Activated CD4-positive, CD25-positive, alpha-beta regulatory T cell treated with anti-CD3 and anti-CD28 coated beads, Interleukin-2, amount 50 U/mL, for 24 hours (primary cell): ENCODE measurements around the gene PMPCA.
"Not testable (repeated sequence)": the region's sequence is repeated elsewhere in the genome, so short reads cannot be mapped to it uniquely, and the experiment has no call there.

Experiments
- ATAC-seq, 2 donors: fragments of 150-1000 bp; cut with Tn5 transposase; one replicate each; pipeline ENCODE4 v1.10.0; 2021; ENCODE audit warnings: mild to moderate bottlenecking in 1 of 2, moderate library complexity in 1 of 2

The PMPCA gene

DNA sequence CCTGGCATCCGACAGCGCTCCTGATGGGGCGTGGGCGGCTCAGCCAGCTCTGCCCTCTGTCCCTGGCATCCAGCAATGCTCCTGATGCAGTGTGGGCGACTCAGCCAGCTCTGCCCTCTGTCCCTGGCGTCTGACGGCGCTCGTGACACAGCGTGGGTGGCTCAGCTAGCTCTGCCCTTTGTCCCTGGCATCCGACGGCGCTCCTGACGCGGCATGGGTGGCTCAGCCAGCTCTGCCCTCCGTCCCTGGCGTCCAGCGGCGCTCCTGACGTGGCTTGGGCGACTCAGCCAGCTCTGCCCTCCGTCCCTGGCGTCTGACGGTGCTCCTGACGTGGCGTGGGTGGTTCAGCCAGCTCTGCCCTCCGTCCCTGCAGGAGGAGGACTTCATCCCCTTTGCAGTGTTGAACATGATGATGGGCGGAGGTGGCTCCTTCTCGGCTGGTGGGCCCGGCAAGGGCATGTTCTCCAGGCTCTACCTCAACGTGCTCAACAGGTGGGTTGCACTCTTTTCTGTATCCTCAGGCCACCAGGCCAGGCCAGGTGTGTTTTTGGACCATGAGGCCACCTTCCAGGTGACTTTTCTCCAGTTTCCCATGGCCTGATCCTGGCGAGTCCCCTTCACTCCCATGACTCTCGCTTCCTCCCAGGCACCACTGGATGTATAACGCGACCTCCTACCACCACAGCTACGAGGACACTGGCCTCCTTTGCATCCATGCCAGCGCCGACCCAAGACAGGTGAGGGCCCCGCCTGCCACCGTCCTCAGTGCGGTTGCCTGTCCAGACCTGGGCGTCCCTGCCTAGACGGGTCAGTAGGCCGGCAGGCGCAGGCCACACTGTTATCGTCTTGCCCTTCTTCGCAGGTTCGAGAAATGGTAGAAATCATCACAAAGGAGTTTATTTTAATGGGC lies 8.0 kb downstream of the PMPCA start:
- ATAC-seq: no peak

GRCh38 chr9:136419092-136419420 lies 8.6 kb downstream of the PMPCA start:
- no peak for ATAC-seq

DNA sequence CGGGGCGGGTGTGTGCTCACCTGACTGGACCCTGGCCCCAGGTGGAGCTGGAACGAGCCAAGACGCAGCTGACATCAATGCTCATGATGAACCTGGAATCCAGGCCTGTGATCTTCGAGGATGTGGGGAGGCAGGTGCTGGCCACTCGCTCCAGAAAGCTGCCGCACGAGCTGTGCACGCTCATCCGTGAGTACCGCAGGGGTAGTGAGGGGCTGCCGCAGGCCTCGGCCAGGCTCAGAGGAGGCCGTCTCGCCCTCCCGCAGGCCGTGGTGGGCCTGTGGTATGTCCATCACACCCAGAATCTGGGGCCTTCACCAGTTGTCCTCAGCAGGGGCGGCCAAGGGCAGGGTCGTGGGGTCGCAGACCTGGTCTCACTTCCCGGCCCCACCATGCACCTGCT lies 11.3 kb downstream of the PMPCA start:
- no peak for ATAC-seq

- ATAC-seq: no peak
Observed at GRCh38 chr9:136422876-136423275, 12.4 kb downstream of the PMPCA start.

DNA sequence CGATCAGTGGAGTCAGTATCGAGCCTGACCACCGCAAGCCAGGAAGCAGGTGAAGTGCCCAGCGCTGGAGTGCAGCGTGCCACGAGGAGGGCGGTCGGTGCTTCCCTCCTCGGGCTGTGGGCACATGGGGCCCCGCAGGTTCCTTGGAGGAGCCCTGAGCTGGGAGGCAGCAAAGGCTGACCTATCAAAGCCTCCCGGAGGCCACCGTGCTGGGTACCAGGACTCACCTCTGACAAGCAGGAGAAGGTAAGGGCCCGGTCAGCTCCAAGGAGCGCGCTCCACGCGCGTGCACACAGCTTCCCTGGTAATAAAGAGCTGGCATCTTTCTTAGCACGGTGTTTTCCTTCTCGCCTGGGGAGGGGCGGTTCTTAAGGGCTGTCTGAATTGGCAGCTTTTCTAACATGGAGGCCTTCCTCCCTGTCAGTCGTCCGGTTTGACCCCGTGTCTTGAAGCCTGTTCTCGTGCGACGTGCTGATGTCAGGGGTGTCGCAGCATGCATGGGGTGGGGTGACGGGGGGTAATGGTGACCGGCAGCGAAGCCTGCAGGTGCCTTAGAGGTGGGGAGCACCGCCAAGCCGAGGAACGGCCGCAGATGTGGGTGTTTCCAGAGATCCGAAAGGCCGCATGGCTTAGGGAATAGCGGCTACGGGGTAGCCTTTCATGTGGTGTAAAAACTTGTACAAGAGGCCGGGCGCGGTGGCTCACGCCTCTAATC lies 13.1 kb downstream of the PMPCA start:
- no peak for ATAC-seq

DNA sequence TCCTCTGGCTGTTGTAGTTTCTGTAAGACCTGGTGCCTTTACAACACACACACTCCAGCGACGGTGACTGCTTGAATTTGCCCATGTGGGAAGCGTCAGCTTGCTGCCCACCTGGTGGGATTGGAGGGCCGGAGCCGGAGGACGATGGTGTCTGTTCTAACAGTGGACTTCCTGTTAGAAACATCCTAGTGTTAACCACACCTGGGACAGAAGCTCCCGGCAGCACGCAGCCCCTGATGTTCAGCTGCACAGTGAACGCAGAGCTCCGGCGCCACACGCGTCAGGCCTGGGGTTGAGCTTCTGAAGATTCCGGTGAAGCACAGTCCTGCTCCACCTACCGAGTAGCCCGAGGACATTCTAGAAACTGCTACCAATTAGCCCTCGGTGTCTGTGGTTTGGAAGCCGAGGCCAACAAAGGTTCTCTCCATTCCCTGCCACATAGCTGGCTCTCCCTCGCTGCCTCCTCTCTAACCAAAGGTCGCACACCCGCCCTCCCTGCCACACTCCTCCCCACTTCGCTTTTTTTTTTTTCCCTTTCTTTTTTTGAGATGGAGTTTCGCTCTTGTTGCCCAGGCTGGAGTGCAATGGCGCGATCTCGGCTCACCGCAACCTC lies 14.4 kb downstream of the PMPCA start:
- no peak for ATAC-seq

DNA sequence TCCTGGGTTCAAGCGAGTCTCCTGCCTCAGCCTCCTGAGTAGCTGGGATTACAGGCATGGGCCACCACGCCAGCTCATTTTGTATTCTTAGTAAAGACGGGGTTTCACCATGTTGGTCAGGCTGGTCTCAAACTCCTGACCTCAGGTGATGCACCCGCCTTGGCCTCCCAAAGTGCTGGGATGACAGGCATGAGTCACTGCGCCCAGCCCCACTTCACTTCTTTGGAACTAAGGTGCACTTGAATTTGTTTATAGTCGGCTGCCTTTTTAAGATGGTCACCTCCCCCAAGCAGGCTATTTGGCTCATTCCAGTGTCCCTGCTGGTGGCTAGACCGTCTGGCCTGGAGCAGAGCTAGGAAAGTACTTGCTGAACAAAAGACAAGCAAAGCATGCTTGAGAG lies 14.9 kb downstream of the PMPCA start:
- not testable (repeated sequence) for ATAC-seq

- no peak for ATAC-seq
Observed at GRCh38 chr9:136426787-136427186, 16.3 kb downstream of the PMPCA start.

- no peak for ATAC-seq
Observed at GRCh38 chr9:136429075-136429628, 18.7 kb downstream of the PMPCA start.

- no peak for ATAC-seq
Observed at GRCh38 chr9:136429683-136430491, 19.4 kb downstream of the PMPCA start.

DNA sequence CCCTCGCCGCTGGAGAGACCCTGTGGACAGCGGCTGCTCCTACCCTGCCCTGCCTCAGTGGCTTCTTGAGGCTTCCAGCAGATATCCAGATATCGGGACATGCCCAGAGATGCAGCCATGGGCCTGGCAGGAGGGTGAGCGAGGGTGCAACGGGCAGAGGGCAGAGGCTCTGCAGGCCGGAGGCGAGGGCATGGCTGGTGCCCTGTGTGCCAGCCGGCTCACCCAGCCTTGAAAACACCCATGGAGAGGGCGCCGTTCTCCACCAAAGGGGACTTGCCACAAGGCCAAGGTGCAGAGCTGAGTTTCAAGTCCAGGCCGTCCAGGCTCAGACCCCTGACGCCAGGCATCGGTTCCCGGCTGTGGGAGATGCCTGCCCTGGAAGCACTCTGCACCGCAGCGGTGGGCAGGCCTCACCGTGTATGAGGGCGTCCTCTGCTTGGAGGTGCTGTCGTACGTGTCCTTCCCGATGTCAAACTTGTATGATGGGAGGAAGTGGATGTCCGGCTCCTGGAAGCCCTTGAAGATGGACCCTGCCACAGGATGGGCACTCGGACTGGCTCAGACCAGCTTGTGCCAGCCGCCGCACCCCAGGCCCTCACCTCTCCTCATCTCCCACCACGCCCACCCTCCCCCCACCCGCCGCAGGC lies 20.3 kb downstream of the PMPCA start:
- no peak for ATAC-seq

DNA sequence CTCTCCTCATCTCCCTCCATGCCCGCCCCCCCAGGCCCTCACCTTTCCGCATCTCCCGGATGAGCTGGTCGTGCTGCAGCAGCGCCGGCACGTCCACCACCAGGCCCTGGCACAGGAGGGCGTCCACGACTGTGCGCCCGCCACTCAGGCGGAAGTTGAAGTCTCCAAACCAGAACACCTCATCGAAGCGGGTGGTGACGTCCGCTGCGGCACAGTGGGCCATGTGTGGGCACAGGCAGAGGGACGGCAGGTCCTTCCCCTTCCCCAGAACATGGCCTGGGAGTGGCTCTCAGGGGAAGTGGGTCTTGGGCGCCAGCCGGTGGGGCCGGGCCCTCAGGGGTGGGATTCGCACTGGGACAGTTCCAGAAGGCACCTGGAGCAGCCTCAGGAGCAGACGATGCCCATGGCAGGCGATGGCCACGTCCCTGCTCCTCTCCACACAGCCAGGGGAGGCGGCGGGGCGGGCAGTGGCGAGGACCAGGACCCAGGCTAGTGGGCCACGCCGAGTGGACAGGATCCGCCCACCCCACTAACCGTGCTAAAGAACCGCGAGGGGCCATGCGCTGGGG lies 21.4 kb downstream of the PMPCA start:
- no peak for ATAC-seq

GRCh38 chr9:136432591-136432990 lies 22.1 kb downstream of the PMPCA start:
- ATAC-seq: no peak

GRCh38 chr9:136433043-136433715 lies 22.7 kb downstream of the PMPCA start:
- no peak for ATAC-seq

DNA sequence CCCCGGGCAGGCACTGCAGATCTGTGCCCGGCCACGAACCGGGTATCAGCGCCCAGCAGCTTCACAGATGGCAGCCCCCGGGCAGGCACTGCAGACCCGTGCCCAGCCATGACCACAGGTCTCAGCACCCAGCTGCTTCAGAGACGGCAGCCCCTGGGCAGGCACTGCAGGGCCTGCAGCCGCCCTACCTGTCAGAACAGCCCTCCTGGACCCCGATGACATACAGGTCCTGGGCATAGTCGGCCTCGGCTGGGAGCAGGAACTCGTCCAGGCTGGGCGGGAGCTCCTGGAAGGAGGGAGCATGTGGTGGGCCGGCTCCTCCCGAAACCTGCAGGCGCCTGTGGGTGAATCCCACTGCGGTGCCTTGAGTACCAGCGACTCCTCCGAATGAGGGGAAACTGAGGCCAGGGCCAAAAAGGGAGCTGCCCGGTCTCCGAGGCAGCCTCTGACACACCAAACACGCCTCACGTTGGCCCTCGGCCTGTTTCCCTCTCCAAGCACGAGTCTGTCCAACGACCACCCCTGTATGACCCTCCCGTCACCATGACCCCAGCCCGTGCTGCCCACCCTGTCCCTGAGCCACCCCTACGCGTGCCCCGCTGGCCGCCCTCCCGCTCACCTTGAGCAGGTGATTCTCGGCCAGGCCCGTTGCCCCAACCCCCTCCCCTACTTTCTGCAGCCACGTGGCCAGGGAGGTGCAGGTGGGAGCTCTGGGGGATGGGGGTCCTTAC lies 23.6 kb downstream of the PMPCA start:
- ATAC-seq: no peak

- ATAC-seq: no peak
Observed at GRCh38 chr9:136434580-136435169, 24.2 kb downstream of the PMPCA start.

DNA sequence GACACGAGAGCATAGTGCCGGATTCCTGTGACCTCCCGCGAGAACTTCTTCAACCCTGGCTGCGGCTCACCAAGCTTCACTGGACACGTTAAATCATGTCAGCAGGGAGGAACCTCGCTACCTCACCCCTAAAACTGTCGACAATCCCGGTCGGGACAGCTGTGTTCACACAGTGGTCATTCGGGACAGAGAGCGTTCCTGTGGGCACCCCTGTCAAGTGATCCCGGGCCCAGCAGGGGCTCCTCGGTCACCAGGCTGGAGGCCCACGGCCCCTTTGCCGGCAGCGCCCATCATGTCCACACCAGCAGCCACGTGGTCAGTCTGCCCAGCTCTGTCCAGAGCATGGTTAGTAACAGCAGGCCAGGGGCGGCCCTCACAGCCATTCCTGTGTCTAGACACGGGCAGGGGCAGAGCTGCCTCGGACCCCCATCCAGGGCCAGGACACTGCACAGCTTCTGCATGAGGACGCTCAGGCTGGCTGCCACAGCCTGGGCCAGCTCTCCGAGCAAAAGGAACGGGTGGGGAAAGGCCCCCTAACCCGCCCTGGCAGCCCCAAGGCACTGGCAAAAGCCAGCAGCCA lies 25.7 kb downstream of the PMPCA start:
- ATAC-seq: no peak

GRCh38 chr9:136437430-136437829 lies 27.0 kb downstream of the PMPCA start:
- ATAC-seq: no peak

DNA sequence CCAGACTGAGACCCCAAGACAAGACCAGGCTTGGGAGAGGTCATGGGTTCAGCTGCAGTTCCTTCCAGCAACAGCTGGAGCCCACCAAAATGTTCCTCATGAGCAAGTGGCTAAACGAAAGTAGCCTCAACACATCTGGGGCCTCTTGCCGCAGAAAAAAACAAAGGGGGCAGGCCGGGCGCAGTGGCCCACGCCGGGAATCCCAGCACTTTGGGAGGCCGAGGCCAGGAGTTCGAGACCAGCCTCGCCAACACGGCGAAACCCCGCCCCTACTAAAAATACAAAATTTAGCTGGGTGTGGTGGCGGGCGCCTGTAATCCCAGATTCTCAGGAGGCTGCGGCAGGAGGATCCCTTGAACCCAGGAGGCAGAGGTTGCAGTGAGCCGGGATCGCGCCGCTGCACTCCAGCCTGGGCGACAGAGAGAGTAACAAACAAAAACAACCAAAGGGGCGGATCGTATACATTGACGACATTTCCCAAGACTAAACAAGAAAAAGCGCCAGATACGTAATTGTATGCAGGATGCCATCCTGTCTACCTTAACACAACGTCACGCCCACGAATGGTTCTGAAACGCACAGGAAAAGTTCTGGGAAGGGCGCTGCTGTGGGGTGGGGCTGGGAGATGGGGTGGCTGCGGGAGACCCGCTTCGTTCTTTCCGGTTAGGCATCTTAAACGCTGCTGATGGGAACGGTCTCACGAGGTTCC lies 27.5 kb downstream of the PMPCA start:
- no peak for ATAC-seq
